Aorta (tissue), 5 donors: ENCODE measurements around the gene PCDH9. TPM values are rescaled to one million over a fixed set of nuclear protein-coding genes. Genes with fewer than 3 reads are reported as not detected.

ENCODE experiments used
- ATAC-seq: fragments of 200-7000 bp; cut with Tn5 transposase; one replicate; pipeline ENCODE4 v1.9.1; 2022; ENCODE audit warnings: moderate library complexity; ENCODE audit not compliant: low FRiP score
- DNase-seq, 2 donors: peaks; one replicate each; pipeline ENCODE4 v3.0.0-alpha.2; 2020
- H3K27ac ChIP-seq, 2 donors: one replicate each; pipeline ENCODE4 v1.5.1; 2013; ENCODE audit warnings: low read length in 2 of 2, mild to moderate bottlenecking in 2 of 2, moderate library complexity in 2 of 2, control low read depth in 1 of 2, inconsistent platforms in 1 of 2, low read depth in 1 of 2
- H3K27me3 ChIP-seq, 2 donors: one replicate each; pipeline ENCODE4 v1.6.1; 2013; ENCODE audit warnings: control low read depth in 1 of 2, low read length in 1 of 2, mild to moderate bottlenecking in 1 of 2, moderate library complexity in 1 of 2; ENCODE audit not compliant: insufficient read depth in 2 of 2, control insufficient read depth in 1 of 2
- H3K36me3 ChIP-seq, 2 donors: one replicate each; pipeline ENCODE4 v1.6.1; 2013; ENCODE audit warnings: control low read depth in 1 of 2, low read length in 1 of 2, mild to moderate bottlenecking in 1 of 2; ENCODE audit not compliant: insufficient read depth in 2 of 2, control insufficient read depth in 1 of 2
- H3K4me1 ChIP-seq, 2 donors: one replicate each; pipeline ENCODE4 v1.6.1; 2013; ENCODE audit warnings: low read length in 2 of 2, control low read depth in 1 of 2, mild to moderate bottlenecking in 1 of 2, moderate library complexity in 1 of 2; ENCODE audit not compliant: insufficient read depth in 2 of 2, control insufficient read depth in 1 of 2
- H3K4me3 ChIP-seq, 2 donors: one replicate each; pipeline ENCODE4 v1.5.1; 2013; ENCODE audit warnings: low read length in 2 of 2, control low read depth in 1 of 2, mild to moderate bottlenecking in 1 of 2
- H3K9me3 ChIP-seq: one replicate; pipeline ENCODE4 v1.6.1; 2013; ENCODE audit warnings: mild to moderate bottlenecking, low read length; ENCODE audit not compliant: control insufficient read depth
- WGBS, 2 donors: extraction: QIAGEN DNeasy Blood & Tissue Kit; methylation state at CpG; one replicate each; pipeline ENCODE4 v1.1.7; 2013; 5-methylcytosine and 5-hydroxymethylcytosine counted together
- intact Hi-C, 2 donors: fragments of 100-400 bp; cut with DNase I; formaldehyde crosslinking; loops; one replicate each; pipeline versions ENCODE4 v1.14.2 to v1.15.0; 2022
- polyA plus RNA-seq, 2 donors: library from polyadenylated mRNA; stranded (reverse); fragments of 200-250 nt; gene quantifications; one replicate each; pipeline ENCODE4 v1.2.3, GENCODE V29; 2013
- total RNA-seq, 2 donors: library from RNA; stranded (reverse); fragmentation: NEBNext Ultra II Directional; extraction: Animal tissue kit (Norgen Biotek cat#: 25700); gene quantifications; one replicate each; pipeline ENCODE4 v1.2.1, GENCODE V29; 2021
- donor health status: healthy with polysubstance abuse.
- donor health status: Bipolar disorder and iron deficiency.
- donor health status: DM: no; HTN: no; CAD: no.
- donor health status: DM: no; HTN: no; CAD: no.
- donor health status: DM: yes; HTN: yes; CAD: no.

The PCDH9 gene
- total and polyA plus RNA-seq, 4 donors: 0.38 to 6.3 (median 4.2) TPM

DNA sequence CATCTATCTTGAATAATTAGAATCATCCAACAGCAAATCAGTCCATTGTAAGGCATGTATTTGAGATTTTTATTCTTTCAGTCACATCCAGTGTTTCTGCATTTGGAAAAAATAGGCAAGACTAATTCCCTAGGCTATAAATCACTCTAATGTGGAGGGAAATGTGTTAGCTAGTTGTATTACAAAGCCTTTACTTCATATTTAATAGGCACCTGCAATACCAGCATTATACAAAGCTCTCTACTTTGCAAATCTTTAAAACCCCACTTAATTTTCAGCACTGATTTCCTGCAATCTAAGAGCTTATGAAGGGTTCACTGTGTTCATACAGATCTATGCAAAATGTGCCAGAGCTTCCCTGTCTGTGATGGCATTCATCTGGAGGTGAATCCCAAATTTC is 12.3 kb downstream of the PCDH9 start:
- Histone ChIP-seq H3K4me1 (no peaks in the 10 kb centered on the region), H3K27me3 (no peaks in the 10 kb centered on the region), H3K4me3 (no peak overlapping the region), H3K9me3 (no peaks in the 10 kb centered on the region), H3K36me3 (no peaks in the 10 kb centered on the region), H3K27ac (no peak overlapping the region)
- intact Hi-C loops: no loop called here
- ATAC-seq: no peak
- no peak for DNase-seq

DNA sequence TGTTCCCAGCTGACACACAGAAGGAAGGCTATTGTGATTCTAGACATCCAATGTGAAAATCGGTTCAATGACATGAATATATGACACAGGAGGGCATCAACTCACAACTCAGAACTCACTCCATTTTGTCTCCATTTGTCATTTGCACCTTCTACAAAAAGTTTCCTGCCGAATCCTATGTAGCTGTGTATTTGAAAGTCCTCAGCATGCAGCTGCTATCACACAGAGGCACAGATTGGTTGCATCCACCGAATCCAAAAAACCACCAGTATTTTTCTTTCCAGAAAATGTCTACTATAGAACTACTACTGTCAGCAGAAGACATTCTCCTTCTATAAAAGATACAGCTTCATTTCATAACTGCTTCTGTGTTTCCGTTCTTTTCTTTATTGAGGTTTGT is 13.3 kb downstream of the PCDH9 start:
- no peaks in the 10 kb centered on the region for H3K4me1 ChIP-seq
- H3K9me3 ChIP-seq: no peaks in the 10 kb centered on the region
- intact Hi-C loops: no loop called here
- no peaks in the 10 kb centered on the region for H3K36me3 ChIP-seq
- H3K27ac ChIP-seq: no peak overlapping the region
- WGBS, 2 donors: 89 to 91% methylated on average over 4 of the region's 4 CpGs
- no peak overlapping the region for H3K4me3 ChIP-seq
- DNase-seq (no peak), ATAC-seq (no peak)
- no peaks in the 10 kb centered on the region for H3K27me3 ChIP-seq

DNA sequence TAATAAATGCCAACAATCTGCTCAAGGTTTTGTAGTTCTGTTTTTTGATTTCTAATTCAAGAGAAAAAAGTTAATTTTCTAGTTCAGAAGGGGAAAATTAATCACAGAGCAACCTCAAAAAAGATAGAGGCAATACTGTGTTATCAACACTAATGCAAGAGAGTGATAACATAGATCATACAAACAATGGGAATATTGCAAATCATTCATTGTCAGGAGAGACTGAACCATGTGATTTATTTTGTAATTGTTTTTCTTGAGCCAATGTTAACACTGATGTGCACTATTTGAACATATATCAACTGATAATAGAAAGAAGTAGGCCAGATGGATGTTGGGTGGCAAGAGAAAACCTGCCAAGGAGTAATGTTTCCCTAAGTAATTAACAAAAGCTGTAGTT is 19.9 kb downstream of the PCDH9 start:
- no peaks in the 10 kb centered on the region for H3K27me3 ChIP-seq
- no peaks in the 10 kb centered on the region for H3K9me3 ChIP-seq
- no peak overlapping the region for H3K27ac ChIP-seq
- DNase-seq (no peak), ATAC-seq (no peak)
- H3K4me1 ChIP-seq: no peaks in the 10 kb centered on the region
- intact Hi-C loops: no loop called here
- no peaks in the 10 kb centered on the region for H3K36me3 ChIP-seq
- no peak overlapping the region for H3K4me3 ChIP-seq

DNA sequence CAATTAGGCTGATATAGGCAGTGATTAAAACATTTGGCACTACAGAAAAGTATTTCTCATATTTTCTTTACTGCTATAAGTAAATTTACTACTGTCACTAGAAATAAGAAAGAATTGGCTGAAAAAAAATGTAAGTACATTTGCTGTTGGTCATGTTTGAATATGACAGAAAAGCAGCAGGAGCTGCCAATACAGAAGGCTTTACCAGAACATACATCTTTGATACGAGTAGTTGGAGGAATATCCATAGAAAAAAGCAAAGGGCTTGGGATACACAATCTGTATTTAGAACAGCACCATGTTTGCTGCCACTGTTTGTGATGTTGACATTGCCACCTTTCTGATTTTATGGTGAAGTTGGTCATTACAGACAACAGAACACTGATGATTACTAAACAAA is 21.6 kb downstream of the PCDH9 start:
- Histone ChIP-seq H3K36me3 (no peaks in the 10 kb centered on the region), H3K27me3 (no peaks in the 10 kb centered on the region), H3K4me1 (no peaks in the 10 kb centered on the region), H3K4me3 (no peak overlapping the region), H3K27ac (no peak overlapping the region), H3K9me3 (no peaks in the 10 kb centered on the region)
- DNase-seq (no peak), ATAC-seq (no peak)
- 79 to 81% methylated on average over 1 of the region's 1 CpG for WGBS, 2 donors
- intact Hi-C loops: no loop called here

DNA sequence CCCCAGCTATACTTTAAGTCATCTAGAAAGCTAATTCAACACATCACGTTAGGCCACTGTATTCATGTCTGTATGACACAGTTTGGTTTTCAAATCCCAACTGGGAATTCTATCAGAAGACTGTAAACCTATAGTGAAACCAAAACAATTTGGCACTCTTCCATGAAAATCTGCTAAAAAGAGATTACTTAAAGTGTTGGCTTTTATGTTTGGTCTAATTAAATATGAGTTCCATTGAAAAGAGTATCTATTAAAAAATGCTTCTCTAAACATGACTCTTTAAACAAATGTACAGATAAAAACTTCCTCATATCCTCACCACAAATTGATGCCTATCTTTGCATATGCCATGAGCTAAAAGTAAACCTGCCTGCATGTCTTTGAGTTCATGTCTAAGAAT is 25.4 kb downstream of the PCDH9 start:
- WGBS, 2 donors: 57 to 61% methylated on average over 1 of the region's 1 CpG
- no peak overlapping the region for H3K4me3 ChIP-seq
- H3K4me1 ChIP-seq: no peaks in the 10 kb centered on the region
- no peak overlapping the region for H3K27ac ChIP-seq
- H3K36me3 ChIP-seq: no peaks in the 10 kb centered on the region
- no peaks in the 10 kb centered on the region for H3K9me3 ChIP-seq
- no peak for ATAC-seq
- H3K27me3 ChIP-seq: no peaks in the 10 kb centered on the region
- intact Hi-C loops: no loop called here
- no peak for DNase-seq

DNA sequence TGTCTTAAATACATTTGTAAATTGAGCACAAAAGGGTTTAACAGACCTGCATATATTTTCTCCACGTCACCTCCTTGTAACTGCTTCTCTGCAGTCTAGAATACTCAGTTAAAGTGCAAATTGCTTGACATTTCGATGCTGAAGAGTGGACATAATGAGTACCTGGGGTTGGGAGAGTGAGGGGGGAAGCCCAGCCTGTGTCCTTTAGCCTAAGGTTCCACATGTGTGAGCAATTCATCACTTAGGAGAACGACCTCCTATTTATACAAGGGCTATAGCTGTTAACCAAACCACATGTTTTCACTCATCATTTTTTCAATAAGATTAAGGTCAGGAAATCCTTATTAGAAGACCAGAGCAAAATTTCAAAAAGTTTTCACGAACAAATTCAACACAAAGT is 29.5 kb downstream of the PCDH9 start:
- Histone ChIP-seq H3K27ac (no peak overlapping the region), H3K36me3 (no peaks in the 10 kb centered on the region), H3K4me3 (no peak overlapping the region), H3K4me1 (no peaks in the 10 kb centered on the region), H3K9me3 (no peaks in the 10 kb centered on the region), H3K27me3 (no peaks in the 10 kb centered on the region)
- ATAC-seq (no peak), DNase-seq (no peak)
- intact Hi-C loops: no loop called here
- 50 to 61% methylated on average over 4 of the region's 4 CpGs for WGBS, 2 donors

DNA sequence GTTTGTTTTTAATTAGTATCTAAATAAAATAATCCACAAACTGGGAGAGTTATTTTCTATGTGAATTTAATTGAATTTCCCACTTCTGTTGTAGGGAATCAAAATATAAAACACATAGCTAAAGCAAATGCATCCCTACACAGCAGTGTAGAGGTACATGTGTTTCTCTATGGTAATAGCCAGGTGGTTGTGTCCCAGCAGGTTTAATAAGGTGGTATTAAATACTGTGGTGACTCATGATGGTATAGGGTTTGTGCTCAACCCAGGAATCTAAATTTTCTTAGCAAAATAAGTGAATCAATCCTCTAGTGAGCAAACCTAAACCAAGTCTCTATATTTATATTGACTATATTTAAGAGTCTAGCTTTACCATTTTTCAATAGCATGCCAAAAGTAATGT is 30.0 kb downstream of the PCDH9 start:
- no peaks in the 10 kb centered on the region for H3K9me3 ChIP-seq
- DNase-seq (no peak), ATAC-seq (no peak)
- intact Hi-C loops: no loop called here
- H3K4me3 ChIP-seq: no peak overlapping the region
- no peak overlapping the region for H3K27ac ChIP-seq
- no peaks in the 10 kb centered on the region for H3K36me3 ChIP-seq
- H3K4me1 ChIP-seq: no peaks in the 10 kb centered on the region
- H3K27me3 ChIP-seq: no peaks in the 10 kb centered on the region

DNA sequence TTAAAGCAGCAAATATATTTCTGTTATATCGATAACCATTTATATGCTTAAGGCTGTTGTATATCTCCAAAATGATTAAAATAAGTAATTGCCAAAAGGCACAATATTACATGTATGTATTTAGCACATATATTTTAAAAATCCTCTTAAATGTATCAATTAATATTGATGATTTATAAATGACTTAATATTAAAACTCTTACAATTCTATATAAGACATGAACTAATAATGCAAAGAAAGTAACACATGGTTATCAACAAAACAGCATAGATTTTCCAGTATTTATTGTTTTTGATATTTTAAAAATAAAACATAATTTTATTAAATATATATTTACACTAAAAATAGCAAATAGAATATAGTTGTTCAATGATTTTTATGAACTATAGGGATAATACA is 32.4 kb downstream of the PCDH9 start:
- H3K27ac ChIP-seq: no peak overlapping the region
- no peaks in the 10 kb centered on the region for H3K9me3 ChIP-seq
- H3K36me3 ChIP-seq: no peaks in the 10 kb centered on the region
- no peak for DNase-seq
- WGBS, 2 donors: 97 to 100% methylated on average over 1 of the region's 1 CpG
- no peak overlapping the region for H3K4me3 ChIP-seq
- no peaks in the 10 kb centered on the region for H3K27me3 ChIP-seq
- intact Hi-C loops: no loop called here
- no peak for ATAC-seq
- H3K4me1 ChIP-seq: no peaks in the 10 kb centered on the region

DNA sequence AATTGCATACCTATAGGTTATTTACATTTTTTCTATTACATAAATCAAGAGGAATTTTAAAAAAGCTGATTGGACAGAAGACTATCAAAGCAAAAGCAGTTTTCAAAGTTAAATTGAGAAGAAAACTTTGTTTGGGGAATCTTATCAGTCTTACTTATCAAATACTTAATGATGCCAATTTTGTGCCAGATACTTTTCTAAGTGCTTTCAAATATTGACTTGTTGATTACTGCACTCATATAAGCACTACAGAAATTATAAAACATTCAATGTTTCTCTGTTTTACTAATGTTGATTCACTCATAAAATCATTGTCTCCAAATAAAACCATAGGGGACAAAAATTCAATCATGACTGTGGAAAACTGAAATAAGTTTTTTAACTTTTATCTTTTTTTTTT is 36.2 kb downstream of the PCDH9 start:
- H3K27ac ChIP-seq: no peak overlapping the region
- no peaks in the 10 kb centered on the region for H3K27me3 ChIP-seq
- DNase-seq: no peak
- H3K36me3 ChIP-seq: no peaks in the 10 kb centered on the region
- no peaks in the 10 kb centered on the region for H3K4me1 ChIP-seq
- no peak overlapping the region for H3K4me3 ChIP-seq
- no peak for ATAC-seq
- H3K9me3 ChIP-seq: no peaks in the 10 kb centered on the region
- intact Hi-C loops: no loop called here

DNA sequence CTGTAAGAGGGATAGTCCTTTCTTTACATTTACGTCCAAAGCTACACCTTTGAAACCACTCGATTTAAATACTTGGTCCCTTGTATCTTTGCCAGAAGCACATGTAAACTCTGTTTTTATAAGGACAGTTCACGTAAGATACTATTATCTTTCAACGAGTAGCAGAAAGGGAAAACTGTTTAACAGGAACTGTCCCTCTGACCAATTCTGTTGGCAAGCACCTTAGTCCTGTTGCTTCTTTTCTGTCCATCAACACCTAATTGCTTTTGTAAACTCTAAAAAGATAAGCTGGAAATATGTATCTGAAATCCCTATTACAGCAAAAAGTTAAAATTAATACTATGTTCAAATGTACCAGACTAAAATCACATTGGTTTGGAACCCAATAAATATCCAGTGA is 37.4 kb downstream of the PCDH9 start:
- H3K27me3 ChIP-seq: no peaks in the 10 kb centered on the region
- 69 to 76% methylated on average over 4 of the region's 4 CpGs for WGBS, 2 donors
- no peaks in the 10 kb centered on the region for H3K4me1 ChIP-seq
- no peak for ATAC-seq
- intact Hi-C loops: no loop called here
- no peak for DNase-seq
- no peak overlapping the region for H3K4me3 ChIP-seq
- H3K9me3 ChIP-seq: no peaks in the 10 kb centered on the region
- H3K27ac ChIP-seq: no peak overlapping the region
- no peaks in the 10 kb centered on the region for H3K36me3 ChIP-seq
